ENCODE results near the gene PUM2. TPM values are rescaled to one million over a fixed set of nuclear protein-coding genes. Genes with fewer than 3 reads are reported as not detected.

Gene PUM2
- total RNA-seq, 4 donors from 2014 or later, result 29.3 to 81.4 (median 48.2) TPM

- H3K36me3 ChIP-seq, result peaks cover 0 to 97% (median 5%) of the 10 kb centered on the region in 3 donors
Measured at GRCh38 chr2:20299113-20299512, 51.5 kb downstream of the PUM2 start.

DNA sequence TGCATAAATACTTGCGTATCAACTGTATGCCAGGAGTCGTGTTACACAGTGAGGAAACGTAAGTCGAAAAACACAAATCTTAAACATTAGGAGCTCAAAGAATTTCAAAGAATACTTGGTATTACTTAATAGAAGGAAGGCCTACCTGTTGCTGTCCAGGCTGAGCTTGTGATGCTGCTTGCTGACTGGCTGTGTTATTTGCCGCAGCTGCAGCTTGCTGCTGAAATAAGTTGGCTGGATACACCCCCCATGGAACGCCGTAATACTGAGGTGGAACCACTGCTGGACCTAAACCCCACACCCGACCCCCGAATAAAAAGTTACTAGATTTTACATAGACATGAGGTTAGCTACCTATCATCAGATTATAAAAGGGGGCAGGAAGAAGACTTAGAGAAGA is 56.4 kb downstream of the PUM2 start:
- WGBS, 2 donors, result 95 to 98% methylated on average over 9 of the region's 9 CpGs

More at GRCh38 chr2:20299113-20299512, 51.5 kb downstream of the PUM2 start:
- intact Hi-C loops (cut with DNase I), result no loop called here
- Histone ChIP-seq H3K27ac (no peak overlapping the region), H3K9me3 (no peaks in the 10 kb centered on the region), H3K27me3 (no peaks in the 10 kb centered on the region), H3K4me1 (no peaks in the 10 kb centered on the region), H3K4me3 (no peak overlapping the region)
- DNase-seq, result no peak
- TF ChIP-seq POLR2A (IDR thresholded peaks at IDR 0.05), result no peak
- no peak for TF ChIP-seq CTCF (IDR thresholded peaks at IDR 0.05)
- 80 to 90% methylated on average over 2 to 6 of the region's 6 CpGs for WGBS, 2 donors

GRCh38 chr2:20292984-20293383 is 57.7 kb downstream of the PUM2 start:
- TF ChIP-seq CTCF (IDR thresholded peaks at IDR 0.05) (no peak), POLR2A (IDR thresholded peaks at IDR 0.05) (no peak)
- H3K9me3 ChIP-seq, result no peaks in the 10 kb centered on the region
- H3K27ac ChIP-seq, result no peak overlapping the region
- intact Hi-C loops (cut with DNase I), result no loop called here
- peaks cover 0 to 25% (median 4%) of the 10 kb centered on the region in 3 donors for H3K4me1 ChIP-seq
- DNase-seq, result no peak
- no peak overlapping the region for H3K4me3 ChIP-seq
- 93 to 95% methylated on average over 5 of the region's 5 CpGs for WGBS, 2 donors
- no peaks in the 10 kb centered on the region for H3K27me3 ChIP-seq
- peaks cover 0 to 91% (median 12%) of the 10 kb centered on the region in 3 donors for H3K36me3 ChIP-seq

More for the DNA sequence above, 56.4 kb downstream of the PUM2 start:
- Histone ChIP-seq H3K27me3 (no peaks in the 10 kb centered on the region), H3K4me3 (no peak overlapping the region), H3K27ac (no peak overlapping the region), H3K9me3 (no peaks in the 10 kb centered on the region), H3K36me3 (peaks cover 0 to 93% (median 12%) of the 10 kb centered on the region in 3 donors), H3K4me1 (peaks cover 0 to 13% (median 0%) of the 10 kb centered on the region in 3 donors)
- no peak for DNase-seq
- intact Hi-C loops (cut with DNase I), result no loop called here
- TF ChIP-seq CTCF (IDR thresholded peaks at IDR 0.05), result no peak
- TF ChIP-seq POLR2A (IDR thresholded peaks at IDR 0.05), result no peak

GRCh38 chr2:20291846-20292408 is 58.7 kb downstream of the PUM2 start:
- Histone ChIP-seq H3K36me3 (peaks cover 0 to 91% (median 11%) of the 10 kb centered on the region in 3 donors), H3K27me3 (no peaks in the 10 kb centered on the region), H3K4me3 (no peak overlapping the region), H3K9me3 (no peaks in the 10 kb centered on the region), H3K4me1 (peaks cover 0 to 28% (median 4%) of the 10 kb centered on the region in 3 donors), H3K27ac (no peak overlapping the region)
- intact Hi-C loops (cut with DNase I), result no loop called here
- WGBS, 2 donors, result 88 to 93% methylated on average over 9 to 13 of the region's 13 CpGs
- no peak for DNase-seq
- TF ChIP-seq CTCF (IDR thresholded peaks at IDR 0.05) (no peak), POLR2A (IDR thresholded peaks at IDR 0.05) (no peak)

GRCh38 chr2:20291106-20291564 is 59.5 kb downstream of the PUM2 start:
- no peaks in the 10 kb centered on the region for H3K9me3 ChIP-seq
- intact Hi-C loops (cut with DNase I), result no loop called here
- H3K27me3 ChIP-seq, result no peaks in the 10 kb centered on the region
- TF ChIP-seq POLR2A (IDR thresholded peaks at IDR 0.05), result no peak
- peak; percentile 37 to 86 (median 69) for TF ChIP-seq CTCF (IDR thresholded peaks at IDR 0.05)
- H3K4me1 ChIP-seq, result peaks cover 0 to 28% (median 4%) of the 10 kb centered on the region in 3 donors
- DNase-seq, result no peak
- WGBS, 2 donors, result 68 to 78% methylated on average over 7 of the region's 7 CpGs
- H3K4me3 ChIP-seq, result no peak overlapping the region
- peak overlapping the region in 1 of 4 donors; percentile 25 for H3K27ac ChIP-seq
- peaks cover 0 to 87% (median 8%) of the 10 kb centered on the region in 3 donors for H3K36me3 ChIP-seq

Measured in esophagus squamous epithelium (tissue), 5 donors.